GM18907 (cell line): ENCODE data around the gene MDM2.
"Not testable (repeated sequence)": the region's sequence is repeated elsewhere in the genome, so short reads cannot be mapped to it uniquely, and the experiment has no call there.

Experiments used
- ATAC-seq: cut with Tn5 transposase; IDR thresholded peaks from one replicate; pipeline ENCODE4 v1.9.1; 2021; ENCODE audit warnings: mild to moderate bottlenecking, moderate library complexity; ENCODE audit not compliant: unreplicated experiment

Gene MDM2

DNA sequence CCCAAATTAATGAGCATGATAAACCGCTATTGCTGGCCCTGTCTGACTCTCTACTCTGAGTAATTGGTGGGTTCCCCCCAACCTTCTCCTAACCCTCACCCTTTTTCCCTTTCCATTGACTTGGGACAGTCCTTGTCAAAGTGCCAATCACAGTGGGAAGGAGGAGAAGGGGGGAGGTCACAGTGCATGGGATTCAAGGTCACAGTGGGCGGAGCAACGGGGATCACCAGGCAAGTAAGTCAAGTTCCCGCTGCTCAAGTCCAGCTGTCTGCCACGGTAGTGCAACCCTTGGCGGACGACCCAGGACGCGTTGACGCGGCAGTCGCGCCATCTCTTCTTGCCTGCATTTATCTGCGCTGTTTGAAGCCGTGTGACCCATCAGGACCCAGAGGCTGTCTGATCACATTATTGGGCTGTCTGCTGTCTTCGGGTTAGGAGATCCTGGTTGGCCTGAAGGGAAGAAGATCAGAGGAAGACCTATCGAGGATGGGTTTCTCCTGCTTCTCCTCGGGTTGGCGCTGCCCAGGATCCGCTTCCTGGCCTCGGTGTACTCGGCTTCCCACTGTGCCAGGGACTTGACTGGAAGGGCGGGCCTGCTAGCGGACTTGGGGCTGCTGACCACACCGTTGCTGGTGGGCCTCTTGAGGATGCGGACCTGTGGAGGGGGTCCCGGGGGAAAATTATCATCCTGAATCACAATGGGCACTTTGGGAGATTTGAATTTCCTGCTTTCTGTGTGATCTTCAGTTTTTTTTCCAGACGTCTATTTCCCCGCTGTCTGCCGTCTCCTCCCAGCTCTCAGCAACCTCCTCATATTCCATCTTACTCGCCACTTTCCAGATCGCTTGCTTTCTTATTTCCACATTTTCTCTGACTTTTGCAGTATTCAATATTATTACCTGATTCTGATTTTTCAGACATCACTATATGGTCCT is 3.1 kb upstream of the MDM2 start:
- ATAC-seq, result no peak

DNA sequence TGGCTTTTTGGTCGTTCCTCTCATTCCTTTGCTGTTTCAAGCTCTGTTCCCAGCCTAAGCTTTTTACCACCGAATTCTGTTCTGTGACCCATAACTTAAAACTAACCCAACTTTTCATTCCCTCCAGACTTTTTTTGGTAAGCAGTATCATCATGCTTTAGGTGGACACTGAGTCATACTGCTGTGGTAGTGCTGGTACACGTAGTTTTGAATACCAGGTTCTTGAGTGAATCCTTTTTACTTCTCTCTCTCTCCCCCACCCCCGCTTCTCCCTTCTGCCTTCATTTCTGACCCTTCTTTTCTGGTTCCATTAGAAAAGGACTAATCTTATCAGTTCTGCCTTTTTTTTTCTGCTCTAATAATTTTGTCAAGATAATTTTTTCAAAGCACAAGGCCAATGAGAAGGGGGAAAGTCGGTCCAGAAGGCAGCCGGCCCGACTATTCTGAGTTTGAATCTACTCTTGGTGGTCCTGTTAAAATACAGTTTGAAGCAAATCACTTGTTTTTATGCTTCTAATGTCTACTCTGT is 2.3 kb upstream of the MDM2 start:
- ATAC-seq, result no peak

DNA sequence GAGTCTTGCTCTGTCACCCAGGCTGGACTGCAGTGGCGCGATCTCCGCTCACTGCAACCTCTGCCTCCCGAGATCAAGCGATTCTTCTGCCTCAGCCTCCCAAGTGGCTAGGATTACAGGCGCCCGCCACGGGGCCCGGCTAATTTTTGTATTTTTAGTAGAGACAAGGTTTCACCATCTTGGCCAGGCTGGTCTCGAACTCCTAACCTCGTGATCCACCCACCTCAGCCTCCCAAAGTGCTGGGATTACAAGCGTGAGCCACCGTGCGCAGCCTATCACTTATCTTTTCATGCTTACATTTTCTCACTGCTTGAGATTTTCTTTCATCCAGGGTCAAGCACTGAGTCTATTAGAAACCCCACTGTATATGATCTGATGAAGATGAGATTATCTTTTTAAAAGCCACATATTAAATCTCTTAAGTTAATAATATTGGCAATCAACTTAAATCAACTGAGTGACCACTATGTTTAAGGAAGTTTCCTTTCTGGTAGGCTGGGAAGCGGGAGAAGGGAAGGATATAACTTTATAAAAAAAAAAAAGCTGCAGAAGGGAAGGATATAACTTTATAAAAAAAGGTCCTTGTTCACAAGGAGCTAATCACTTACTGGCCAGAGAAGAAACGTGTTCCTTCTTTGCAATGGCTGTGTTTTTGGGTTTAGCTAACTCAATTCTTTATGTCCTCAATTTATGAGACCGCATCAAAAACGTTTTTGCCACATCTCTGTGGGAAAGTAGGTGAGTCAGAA is 1.3 kb upstream of the MDM2 start:
- no peak for ATAC-seq

DNA sequence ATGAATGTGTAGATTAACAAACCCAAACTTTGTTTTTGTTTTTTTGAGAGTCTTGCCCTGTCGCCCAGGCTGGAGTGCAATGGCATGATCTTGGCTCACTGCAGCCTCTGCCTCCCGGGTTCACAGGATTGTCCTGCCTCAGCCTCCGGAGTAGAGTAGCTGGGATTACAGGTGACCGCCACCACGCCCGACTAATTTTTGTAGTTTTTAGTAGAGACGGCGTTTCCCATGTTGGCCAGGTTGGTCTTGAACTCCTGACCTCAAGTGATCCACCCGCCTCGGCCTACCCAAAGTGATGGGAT is 752 bp upstream of the MDM2 start:
- ATAC-seq, result not testable (repeated sequence)

DNA sequence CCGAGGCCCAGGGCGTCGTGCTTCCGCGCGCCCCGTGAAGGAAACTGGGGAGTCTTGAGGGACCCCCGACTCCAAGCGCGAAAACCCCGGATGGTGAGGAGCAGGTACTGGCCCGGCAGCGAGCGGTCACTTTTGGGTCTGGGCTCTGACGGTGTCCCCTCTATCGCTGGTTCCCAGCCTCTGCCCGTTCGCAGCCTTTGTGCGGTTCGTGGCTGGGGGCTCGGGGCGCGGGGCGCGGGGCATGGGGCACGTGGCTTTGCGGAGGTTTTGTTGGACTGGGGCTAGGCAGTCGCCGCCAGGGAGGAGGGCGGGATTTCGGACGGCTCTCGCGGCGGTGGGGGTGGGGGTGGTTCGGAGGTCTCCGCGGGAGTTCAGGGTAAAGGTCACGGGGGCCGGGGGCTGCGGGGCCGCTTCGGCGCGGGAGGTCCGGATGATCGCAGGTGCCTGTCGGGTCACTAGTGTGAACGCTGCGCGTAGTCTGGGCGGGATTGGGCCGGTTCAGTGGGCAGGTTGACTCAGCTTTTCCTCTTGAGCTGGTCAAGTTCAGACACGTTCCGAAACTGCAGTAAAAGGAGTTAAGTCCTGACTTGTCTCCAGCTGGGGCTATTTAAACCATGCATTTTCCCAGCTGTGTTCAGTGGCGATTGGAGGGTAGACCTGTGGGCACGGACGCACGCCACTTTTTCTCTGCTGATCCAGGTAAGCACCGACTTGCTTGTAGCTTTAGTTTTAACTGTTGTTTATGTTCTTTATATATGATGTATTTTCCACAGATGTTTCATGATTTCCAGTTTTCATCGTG is 612 bp downstream of the MDM2 start:
- ATAC-seq, result peak; percentile 69

DNA sequence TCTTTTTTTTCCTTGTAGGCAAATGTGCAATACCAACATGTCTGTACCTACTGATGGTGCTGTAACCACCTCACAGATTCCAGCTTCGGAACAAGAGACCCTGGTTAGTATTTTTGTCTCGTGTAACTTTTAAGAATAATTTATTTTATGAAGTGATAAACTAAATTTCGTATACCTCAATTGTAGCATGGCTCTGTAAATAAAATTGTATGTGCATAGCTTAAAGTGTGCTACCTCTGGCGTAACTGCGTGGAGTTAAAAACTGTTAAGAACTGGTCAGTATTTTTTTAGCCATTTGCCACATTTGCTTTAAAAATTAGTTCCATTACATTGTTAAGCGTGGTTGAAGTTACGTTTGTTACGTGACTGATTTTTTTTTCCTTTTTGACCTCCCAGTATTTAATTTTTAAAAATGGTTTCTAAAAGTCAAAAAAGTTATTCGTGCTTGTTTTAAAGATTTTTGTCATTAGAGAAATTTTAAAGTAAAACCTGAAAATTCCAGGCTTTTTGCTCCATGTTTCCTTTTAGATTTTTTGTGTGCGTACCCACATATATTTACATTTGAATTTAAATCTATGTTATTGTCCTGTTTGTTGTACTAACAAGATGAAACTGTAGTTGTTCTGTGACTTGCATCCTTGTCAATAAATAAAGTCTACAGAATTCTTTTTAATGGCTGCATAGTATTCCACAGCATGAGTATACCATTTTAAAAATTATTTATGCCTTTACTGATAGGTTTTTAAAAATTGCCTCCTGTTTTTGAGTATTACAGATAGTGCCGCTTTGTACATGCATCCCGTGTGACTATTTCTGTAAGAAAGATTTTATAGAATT is 1.4 kb downstream of the MDM2 start:
- ATAC-seq, result no peak

DNA sequence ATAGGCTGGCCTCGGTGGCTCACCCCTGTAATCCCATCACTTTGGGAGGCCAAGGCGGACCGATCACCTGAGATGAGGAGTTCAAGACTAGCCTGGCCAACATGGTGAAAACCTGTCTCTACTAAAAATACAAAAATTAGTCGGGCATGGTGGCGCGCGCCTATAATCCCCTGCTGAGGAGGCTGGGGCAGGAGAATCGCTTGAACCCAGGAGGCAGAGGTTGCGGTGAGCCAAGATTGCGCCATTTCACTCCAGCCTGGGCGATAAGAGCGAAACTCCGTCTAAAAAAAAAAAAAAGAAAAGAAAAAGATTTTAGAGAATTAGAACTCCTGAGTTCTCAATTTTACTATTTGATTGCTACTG is 2.0 kb downstream of the MDM2 start:
- not testable (repeated sequence) for ATAC-seq

DNA sequence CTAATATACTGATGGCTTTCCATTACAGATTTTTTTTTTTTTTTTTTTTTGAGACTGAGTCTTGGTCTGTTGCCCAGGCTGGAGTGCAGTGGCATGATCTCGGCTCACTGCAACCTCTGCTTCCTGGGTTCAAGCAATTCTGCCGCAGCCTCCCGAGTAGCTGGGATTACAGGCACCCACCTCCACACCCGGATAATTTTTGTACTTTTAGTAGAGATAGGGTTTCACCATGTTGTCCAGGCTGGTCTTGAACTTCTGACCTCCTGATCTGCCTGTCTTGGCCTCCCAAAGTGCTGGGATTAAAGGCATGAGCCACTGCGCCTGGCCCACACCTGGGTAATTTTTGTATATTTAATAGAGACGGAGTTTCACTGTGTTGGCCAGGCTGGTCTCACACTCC is 3.6 kb downstream of the MDM2 start:
- not testable (repeated sequence) for ATAC-seq

DNA sequence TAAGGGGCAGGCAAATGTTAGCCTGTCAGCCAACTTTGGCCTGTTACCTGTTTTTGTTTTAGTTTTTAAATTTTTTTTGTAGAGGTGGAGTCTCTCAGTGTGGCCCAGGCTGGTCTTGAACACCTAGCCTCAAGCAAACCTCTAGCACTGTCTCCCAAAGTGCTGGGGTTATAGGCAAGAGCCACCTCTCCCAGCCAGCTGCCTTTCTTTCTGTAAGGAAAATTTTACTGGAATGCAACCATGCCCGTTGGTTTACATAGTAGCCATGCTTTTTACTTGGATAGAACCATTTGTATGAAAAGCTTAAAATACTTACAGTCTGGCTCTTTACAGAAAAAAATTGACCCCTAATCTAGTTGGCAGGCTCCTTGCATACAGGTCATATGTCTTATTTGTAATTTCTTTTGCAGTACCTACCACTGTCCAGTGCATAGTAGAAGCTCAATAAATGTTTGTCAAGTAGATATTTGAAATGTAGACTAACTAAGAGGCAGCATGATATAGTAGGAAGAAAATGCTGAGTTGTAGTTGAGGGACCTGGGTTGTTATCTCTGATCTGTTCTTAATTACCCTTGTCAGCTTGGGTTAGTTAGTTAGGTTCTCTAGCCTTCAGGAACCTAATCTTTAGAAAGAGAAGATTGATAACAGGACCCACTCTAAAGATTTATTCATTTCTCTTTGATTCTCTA is 4.7 kb downstream of the MDM2 start:
- no peak for ATAC-seq

DNA sequence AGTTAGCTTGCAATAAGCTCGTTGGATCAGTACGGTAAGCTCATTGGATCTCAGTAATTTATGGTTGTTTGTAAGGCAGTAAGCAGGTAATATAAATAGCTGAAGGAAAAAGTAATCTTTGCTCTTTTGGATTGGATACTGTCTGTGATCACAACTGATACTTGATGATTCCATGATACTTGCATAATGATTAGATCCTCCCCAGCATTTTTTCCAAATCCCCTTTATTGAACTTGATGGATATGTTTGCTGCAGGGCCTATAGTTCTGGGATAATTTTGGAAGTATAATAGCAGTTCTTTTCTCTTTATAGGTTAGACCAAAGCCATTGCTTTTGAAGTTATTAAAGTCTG is 5.2 kb downstream of the MDM2 start:
- no peak for ATAC-seq

DNA sequence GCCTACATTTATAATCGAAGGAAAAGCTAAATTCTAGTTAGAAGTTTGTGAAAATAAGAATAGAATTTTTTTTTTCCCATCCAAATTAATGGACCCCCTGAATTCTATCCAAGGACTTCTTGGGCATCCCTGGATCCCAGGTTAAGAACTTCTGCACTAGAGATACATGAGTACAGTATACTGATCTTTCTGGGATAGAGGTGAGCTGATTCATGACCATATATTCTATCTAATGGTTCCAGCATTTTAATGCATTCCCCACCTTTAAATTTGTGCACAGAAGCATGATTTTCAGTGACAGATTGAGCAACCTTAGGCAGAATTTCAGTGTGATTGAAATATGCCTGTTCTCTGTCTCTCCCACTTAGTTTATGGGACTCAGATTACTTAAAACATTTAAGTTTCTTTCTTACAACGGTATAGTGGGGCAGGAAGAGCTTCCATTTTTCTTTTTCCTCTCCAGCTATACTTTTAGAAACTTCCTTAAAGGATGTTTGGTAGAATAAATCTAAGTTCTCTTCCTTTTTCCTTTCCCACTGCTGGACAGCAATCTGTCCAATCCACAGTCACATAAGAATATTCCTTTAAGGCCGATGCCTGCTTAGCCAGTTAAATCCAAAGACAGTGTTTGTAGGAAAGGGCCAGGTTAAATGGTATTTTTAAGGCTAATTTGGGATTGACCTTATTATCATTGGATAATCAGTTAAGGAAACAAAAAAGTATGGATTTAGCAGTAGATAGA is 6.7 kb downstream of the MDM2 start:
- ATAC-seq, result no peak

DNA sequence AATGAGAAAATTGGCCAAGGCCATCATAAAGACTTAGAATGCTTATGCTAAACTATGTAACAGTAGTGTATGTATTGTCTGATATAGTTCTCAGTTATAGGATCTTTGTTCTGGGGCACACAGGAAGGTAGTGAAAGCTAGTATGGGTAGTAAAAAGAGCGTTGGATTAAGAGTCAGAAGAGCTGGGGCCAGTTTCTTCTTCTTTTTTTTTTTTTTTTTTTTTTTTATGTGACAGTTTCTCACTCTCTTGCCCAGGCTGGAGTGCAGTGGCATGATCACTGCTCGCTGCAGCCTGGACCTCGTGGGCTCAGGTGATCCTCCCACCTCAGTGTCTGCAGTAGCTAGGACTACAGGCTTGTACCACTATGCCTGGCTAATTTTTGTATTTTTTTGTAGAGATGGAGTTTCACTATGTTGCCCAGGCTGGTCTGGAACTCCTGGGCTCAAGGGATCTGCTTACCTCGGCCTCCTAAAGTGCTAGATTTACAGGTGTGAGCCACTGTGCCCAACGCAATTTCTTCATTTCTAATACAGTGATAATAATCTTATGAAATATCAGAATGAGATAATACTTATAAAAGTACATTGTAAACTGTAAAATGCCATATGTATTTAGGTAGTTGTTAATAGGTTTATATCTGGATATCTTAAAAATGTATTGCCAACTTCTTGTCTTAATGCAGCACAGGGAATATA is 7.4 kb downstream of the MDM2 start:
- no peak for ATAC-seq

DNA sequence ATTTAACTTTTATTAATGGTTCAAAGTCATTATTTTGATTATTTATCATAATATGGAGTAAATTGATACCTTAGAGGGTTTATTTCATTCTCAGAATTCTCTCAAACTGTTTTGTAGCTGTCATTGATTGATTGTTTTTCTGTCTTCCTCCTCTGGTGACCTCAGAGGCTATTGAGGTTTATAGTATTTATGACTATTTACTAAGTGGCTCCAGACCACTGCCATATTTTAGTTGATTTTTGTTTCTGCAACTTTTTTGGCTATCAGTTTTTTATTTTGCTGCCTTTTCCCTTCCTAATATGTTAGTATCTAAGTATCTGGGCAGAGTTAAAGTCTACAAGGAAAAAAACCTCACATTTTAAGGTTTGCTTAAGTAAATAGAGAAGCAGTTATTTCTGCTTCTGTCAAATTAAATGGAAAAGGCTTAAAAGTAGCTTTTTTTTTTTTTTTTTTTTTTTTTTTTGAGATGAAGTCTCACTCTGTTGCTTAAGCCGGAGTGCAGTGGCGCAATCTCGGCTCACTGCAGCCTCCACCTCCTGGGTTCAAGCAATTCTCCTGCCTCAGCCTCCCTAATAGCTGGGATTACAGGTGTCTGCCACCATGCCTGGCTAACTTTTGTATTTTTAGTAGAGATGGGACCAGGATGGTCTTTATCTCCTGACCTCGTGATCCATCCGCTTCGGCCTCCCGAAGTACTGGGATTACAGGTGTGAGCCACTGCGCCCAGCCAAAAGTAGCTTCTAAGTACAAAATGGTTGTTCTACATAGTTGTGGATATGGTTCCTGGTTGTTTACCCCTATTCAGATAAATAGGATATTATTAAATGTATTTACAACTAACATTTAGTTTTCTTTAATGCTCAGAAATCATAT is 8.2 kb downstream of the MDM2 start:
- ATAC-seq, result no peak

DNA sequence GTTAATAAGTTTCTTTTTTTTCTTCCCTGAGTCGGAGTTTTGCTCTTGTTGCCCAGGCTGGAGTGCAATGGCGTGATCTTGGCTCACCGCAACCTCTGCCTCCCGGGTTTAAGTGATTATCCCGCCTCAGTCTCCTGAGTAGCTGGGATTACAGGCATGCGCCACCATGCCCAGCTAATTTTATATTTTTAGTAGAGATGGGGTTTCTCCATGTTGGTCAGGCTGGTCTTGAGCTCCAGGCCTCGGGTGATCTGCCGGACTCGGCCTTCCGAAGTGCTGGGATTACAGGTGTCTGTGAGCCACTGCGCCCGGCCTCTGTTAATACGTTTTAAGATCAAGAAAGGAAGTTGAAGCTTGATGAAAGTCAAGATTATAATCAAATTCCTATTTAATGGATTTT is 11.5 kb downstream of the MDM2 start:
- not testable (repeated sequence) for ATAC-seq

DNA sequence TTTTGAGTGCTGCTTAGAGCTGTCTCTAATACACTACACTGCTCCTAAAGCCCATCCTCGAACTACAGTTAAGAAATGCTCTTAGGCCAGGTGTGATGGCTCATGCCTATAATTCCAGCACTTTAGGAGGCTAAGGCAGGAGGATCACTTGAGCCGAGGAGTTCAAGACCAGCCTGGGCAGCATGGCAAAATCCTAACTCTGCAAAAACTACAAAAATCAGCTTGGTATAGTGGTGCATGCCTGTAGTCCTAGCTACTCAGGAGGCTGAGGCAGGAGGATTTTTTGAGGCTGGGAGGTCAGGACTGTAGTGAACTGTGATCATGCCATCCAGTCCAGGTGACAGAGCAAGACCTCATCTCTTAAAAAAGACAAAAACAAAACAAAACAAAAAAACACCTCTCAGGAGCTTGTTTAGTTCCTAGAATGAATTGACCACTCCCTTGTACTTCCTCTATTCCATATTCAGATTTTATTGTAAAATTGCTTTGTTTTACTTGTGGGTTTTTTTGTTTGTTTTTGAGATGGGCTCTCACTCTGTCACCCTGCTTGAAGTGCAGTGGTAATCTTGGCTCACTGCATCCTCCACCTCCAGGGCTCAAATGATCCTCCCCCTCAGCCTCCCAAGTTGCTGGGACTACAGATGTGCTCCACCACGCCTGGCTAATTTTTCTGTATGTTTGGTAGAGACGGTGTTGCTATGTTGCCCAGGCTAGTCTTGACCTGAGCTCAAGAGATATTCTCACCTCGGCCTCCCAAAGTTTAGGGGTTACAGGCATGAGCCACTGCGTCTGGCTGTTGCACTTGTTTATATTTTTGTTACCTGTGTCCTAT is 13.6 kb downstream of the MDM2 start:
- ATAC-seq, result no peak

DNA sequence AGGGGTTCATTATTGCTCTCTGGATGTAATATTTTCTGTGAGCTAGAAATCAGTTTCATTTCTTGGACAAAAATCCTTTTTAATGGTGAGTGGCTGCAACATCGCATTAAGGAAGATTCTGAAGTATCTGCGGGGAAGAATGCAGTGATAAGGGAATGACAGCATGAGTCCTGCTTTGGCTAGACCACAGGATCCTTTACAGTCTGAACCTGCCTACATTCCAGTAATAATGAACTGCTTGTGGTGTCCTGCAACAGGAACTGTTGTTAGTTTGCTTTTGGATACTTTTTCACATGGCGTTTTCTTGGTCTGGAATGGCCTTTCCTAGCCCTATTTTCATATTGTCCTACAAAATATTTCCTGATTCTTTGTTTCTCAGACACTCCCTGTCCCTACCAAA is 15.7 kb downstream of the MDM2 start:
- no peak for ATAC-seq

DNA sequence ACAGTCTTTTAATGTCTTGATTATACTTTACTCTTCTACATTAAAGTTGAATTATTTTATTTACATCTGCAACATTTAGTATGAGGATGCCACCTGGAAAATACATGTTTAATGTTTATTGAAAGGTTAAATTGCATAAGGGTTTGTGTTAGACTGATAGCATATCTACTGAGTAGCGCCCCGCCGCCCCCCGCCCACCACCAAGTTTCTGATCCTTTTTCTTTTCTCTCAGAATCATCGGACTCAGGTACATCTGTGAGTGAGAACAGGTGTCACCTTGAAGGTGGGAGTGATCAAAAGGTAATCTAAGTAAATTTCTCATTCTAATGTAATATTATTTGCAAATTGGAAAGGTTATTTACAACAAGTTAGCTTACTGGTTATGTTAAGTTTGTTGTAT is 16.2 kb downstream of the MDM2 start:
- ATAC-seq, result no peak
